CD4-positive, CD25-positive, alpha-beta regulatory T cell (primary cell): ENCODE results near the gene PODXL2. TPM values are rescaled to one million over a fixed set of nuclear protein-coding genes. Genes with fewer than 3 reads are reported as not detected.

Source experiments
- ATAC-seq, 2 donors: fragments of 150-1000 bp; cut with Tn5 transposase; one replicate each; pipeline ENCODE4 v1.10.0; 2021; ENCODE audit warnings: low read depth in 2 of 2, moderate number of reproducible peaks in 2 of 2, moderate library complexity in 1 of 2
- DNase-seq, 3 donors: peaks; one replicate each; pipeline versions ENCODE4 v3.0.0 to v3.0.0-alpha.2; 2012 to 2022; ENCODE audit warnings: mixed read lengths in 1 of 3
- H3K27ac ChIP-seq: one replicate; pipeline ENCODE4 v1.7.0; 2013; ENCODE audit warnings: mild to moderate bottlenecking, low read length; ENCODE audit not compliant: insufficient read depth, poor library complexity, severe bottlenecking
- H3K27me3 ChIP-seq: one replicate; pipeline ENCODE4 v1.7.0; 2013; ENCODE audit warnings: low read length; ENCODE audit not compliant: control insufficient read depth, insufficient read depth
- H3K36me3 ChIP-seq: one replicate; pipeline ENCODE4 v1.7.0; 2013; ENCODE audit warnings: mild to moderate bottlenecking, low read length, moderate library complexity; ENCODE audit not compliant: control insufficient read depth, insufficient read depth
- H3K4me1 ChIP-seq: 2 replicates; pipeline ENCODE4 v1.7.0; 2013; ENCODE audit warnings: mild to moderate bottlenecking, low read length; ENCODE audit not compliant: insufficient read depth, control insufficient read depth, poor library complexity, severe bottlenecking
- H3K4me3 ChIP-seq: one replicate; pipeline ENCODE4 v1.7.0; 2013; ENCODE audit warnings: low read depth, mild to moderate bottlenecking, low read length, moderate library complexity
- H3K9me3 ChIP-seq, 2 experiments: 1 replicate in 1 of 2; 2 replicates in 1 of 2; pipeline ENCODE4 v1.7.0; 2013; ENCODE audit warnings: low read length in 2 of 2, mild to moderate bottlenecking in 1 of 2, moderate library complexity in 1 of 2; ENCODE audit not compliant: control insufficient read depth in 2 of 2
- H3K27ac Mint-ChIP-seq, 3 donors: one replicate each; pipeline ENCODE4 v1.8.0; 2020 to 2022; ENCODE audit warnings: mild to moderate bottlenecking in 3 of 3, mixed read lengths in 3 of 3, moderate library complexity in 2 of 3
- H3K27me3 Mint-ChIP-seq: one replicate; pipeline ENCODE4 v1.8.0; 2022; ENCODE audit warnings: mild to moderate bottlenecking, mixed read lengths
- H3K36me3 Mint-ChIP-seq: one replicate; pipeline ENCODE4 v1.8.0; 2020; ENCODE audit warnings: mixed read lengths
- H3K4me1 Mint-ChIP-seq, 4 donors: one replicate each; pipeline ENCODE4 v1.8.0; 2020 to 2022; ENCODE audit warnings: mixed read lengths in 4 of 4, mild to moderate bottlenecking in 1 of 4
- H3K4me3 Mint-ChIP-seq, 4 donors: one replicate each; pipeline ENCODE4 v1.8.0; 2020 to 2022; ENCODE audit warnings: mild to moderate bottlenecking in 4 of 4, mixed read lengths in 4 of 4, moderate library complexity in 3 of 4
- H3K9me3 Mint-ChIP-seq, 7 donors: one replicate each; pipeline ENCODE4 v1.8.0; 2020 to 2022; ENCODE audit warnings: mixed read lengths in 7 of 7, mild to moderate bottlenecking in 3 of 7, moderate library complexity in 2 of 7
- polyA plus RNA-seq, 4 donors: library from polyadenylated mRNA; unstranded; fragments of 300-500 nt; fragmentation: Illumina TruSeq; gene quantifications; one replicate each; pipeline ENCODE4 v1.2.3, GENCODE V29; 2021
- total RNA-seq: library from RNA; stranded (reverse); gene quantifications from one replicate; pipeline ENCODE4 v1.2.3, GENCODE V29; 2022

The PODXL2 gene
- total and polyA plus RNA-seq, 5 donors from 2014 or later: 0.87 to 3.1 (median 1.7) TPM

DNA sequence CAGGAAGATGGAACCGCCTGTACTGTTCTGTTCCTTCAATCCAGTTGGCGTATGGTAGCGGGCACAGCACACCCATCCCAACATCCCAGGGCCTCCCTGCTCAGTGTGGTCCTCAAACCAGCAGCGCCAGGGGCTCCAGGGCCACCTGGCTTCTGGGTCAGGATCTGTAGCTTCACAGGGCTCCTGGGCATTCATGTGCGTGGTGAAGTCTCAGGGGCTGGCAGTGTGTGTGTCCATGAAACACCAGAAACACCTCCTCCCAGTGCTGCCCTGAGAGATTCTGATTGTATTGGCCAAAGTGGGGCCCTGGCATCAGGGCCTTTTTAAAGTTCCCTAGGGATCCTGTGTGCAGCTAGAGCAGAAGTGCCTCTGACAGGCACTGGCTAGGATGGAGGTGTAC is 85.9 kb downstream of the PODXL2 start:
- Mint-ChIP-seq H3K4me1 (no peaks in the 10 kb centered on the region), H3K9me3 (no peaks in the 10 kb centered on the region), H3K27ac (no peak overlapping the region), H3K27me3 (no peaks in the 10 kb centered on the region), H3K4me3 (no peak overlapping the region), H3K36me3 (no peaks in the 10 kb centered on the region)
- no peak for DNase-seq
- no peaks in the 10 kb centered on the region for H3K27me3 ChIP-seq
- no peaks in the 10 kb centered on the region for H3K4me1 ChIP-seq
- no peaks in the 10 kb centered on the region for H3K9me3 ChIP-seq
- no peaks in the 10 kb centered on the region for H3K36me3 ChIP-seq
- no peak for ATAC-seq
- H3K4me3 ChIP-seq: no peak overlapping the region
- no peak overlapping the region for H3K27ac ChIP-seq

DNA sequence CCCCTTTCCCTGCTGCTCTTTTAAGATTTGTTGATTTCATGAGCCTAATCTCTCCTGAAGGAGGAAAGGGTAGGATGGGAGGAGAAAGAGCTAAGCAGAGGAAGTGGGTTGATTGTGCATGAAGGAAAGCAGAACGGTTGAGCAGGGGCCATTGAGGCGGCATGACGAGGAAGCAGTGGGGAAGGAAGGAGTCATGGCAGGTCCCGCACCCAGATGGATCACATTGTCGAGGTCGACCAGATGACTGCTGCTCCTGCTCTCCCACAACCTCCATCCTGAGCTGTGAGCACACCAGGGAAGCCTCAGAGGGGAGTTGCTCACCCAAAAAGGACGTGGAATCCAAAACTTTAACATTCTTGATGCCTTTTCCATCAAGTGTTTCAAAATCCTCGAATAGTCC is 86.5 kb downstream of the PODXL2 start:
- Histone ChIP-seq H3K27ac (no peak overlapping the region), H3K27me3 (no peaks in the 10 kb centered on the region), H3K9me3 (no peaks in the 10 kb centered on the region), H3K4me1 (no peaks in the 10 kb centered on the region), H3K36me3 (no peaks in the 10 kb centered on the region), H3K4me3 (no peak overlapping the region)
- Mint-ChIP-seq H3K4me3 (no peak overlapping the region), H3K4me1 (no peaks in the 10 kb centered on the region), H3K9me3 (no peaks in the 10 kb centered on the region), H3K27me3 (no peaks in the 10 kb centered on the region), H3K27ac (no peak overlapping the region), H3K36me3 (no peaks in the 10 kb centered on the region)
- DNase-seq: no peak
- ATAC-seq: no peak

DNA sequence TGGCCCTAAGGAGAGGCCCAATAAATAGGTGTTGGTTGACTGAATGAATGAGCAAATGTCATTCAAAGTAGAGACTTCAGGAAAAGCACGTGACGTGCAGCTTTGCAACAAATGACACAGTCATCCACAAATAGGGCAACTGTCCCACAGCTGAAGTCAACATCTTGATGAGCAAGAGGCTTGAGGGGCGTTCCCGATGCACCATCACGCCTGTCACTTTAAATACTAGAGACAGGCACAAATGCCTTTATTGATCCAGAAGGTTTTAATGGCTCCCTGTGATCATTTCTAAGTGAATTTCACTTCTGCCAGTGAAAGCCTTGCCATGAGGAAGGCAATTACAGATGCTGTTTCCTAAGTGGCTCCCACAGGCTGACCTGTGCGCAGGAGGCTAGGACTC is 87.4 kb downstream of the PODXL2 start:
- no peak overlapping the region for H3K27ac Mint-ChIP-seq
- no peaks in the 10 kb centered on the region for H3K36me3 Mint-ChIP-seq
- Histone ChIP-seq H3K4me3 (no peak overlapping the region), H3K9me3 (no peaks in the 10 kb centered on the region), H3K27ac (no peak overlapping the region), H3K36me3 (no peaks in the 10 kb centered on the region), H3K4me1 (no peaks in the 10 kb centered on the region), H3K27me3 (no peaks in the 10 kb centered on the region)
- DNase-seq (no peak), ATAC-seq (no peak)
- no peaks in the 10 kb centered on the region for H3K4me1 Mint-ChIP-seq
- no peaks in the 10 kb centered on the region for H3K9me3 Mint-ChIP-seq
- H3K4me3 Mint-ChIP-seq: no peak overlapping the region
- peaks cover 7% of the 10 kb centered on the region for H3K27me3 Mint-ChIP-seq

DNA sequence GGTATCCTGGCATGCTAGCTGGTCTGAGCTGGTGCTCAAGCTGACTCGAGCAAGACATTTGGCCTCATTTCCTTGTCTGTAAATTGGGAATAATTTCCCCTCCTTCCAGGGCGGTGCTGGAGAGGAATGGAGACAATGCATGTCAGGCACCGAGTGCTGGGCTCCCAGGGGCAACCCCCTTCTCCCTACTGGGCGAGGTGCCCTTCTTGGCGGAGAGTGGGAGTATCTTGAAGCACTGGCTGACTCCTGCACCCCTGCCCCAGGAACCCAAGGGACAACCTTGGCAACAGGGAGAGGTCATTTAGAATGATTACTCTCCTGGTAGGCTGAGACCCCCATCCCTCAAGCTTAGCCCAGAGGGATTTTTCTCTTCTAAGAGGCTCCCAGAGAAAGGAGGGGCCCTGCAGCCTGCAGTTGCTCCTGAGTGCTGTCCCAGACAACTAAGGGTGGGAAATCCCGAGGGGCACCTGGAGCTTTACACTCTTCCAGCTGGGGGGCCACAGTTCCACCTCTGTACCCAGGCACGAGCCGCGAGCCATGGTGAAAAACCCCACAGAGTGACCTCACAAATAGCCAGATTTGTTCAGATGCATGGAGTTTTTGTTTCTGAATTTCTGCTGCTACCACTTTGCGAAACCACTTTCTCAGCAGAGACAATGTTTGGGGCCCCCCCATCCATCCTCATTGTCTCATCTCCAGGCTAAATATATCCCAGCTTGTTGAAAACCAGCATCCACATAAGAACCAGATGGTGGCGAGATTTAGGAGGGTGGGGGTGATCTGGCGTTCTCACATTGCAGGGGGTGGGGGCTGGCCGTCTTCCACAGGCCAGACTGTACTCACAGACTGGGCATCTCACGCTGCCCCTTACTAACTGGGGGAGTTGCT is 88.6 kb downstream of the PODXL2 start:
- H3K4me1 ChIP-seq: no peaks in the 10 kb centered on the region
- Mint-ChIP-seq H3K27me3 (peaks cover 11% of the 10 kb centered on the region), H3K9me3 (no peaks in the 10 kb centered on the region), H3K4me1 (no peaks in the 10 kb centered on the region), H3K36me3 (no peaks in the 10 kb centered on the region), H3K4me3 (no peak overlapping the region), H3K27ac (no peak overlapping the region)
- DNase-seq (no peak), ATAC-seq (no peak)
- H3K4me3 ChIP-seq: no peak overlapping the region
- H3K36me3 ChIP-seq: no peaks in the 10 kb centered on the region
- H3K27me3 ChIP-seq: no peaks in the 10 kb centered on the region
- H3K9me3 ChIP-seq: no peaks in the 10 kb centered on the region
- no peak overlapping the region for H3K27ac ChIP-seq

DNA sequence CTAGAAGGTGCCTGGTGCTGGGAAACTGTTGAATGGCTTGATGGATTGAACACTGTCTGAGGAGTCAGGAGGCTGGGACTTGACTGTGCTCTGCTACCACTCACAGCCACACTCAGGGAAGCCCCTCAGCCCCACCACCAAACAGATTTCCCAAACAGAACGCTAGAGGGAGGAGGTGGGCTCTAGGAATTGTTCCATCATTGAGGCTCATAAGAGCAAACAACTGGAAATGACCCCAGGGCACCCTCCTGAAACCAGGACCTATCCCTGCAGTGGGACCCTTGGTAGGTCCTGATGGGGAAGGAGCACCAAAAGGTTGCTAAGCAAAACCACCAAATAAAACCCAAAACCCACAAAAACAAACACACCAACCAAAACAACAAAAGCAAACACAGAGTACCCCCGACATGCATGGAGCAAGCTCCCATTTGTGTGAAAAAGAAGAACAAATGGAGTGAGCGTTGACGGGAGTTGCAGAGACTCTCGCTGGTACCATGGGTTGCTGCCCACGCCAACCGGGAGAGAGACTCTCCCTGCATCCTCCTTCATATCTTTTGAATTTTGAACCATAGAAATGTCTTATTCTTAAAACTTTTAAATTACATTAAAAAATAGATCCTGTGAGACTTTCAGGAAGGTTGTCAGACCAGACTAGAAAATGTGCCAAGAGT is 89.4 kb downstream of the PODXL2 start:
- H3K9me3 ChIP-seq: no peaks in the 10 kb centered on the region
- ATAC-seq (no peak), DNase-seq (no peak)
- Mint-ChIP-seq H3K9me3 (no peaks in the 10 kb centered on the region), H3K4me1 (no peaks in the 10 kb centered on the region), H3K27ac (no peak overlapping the region), H3K36me3 (no peaks in the 10 kb centered on the region), H3K4me3 (peak overlapping the region in 1 of 4 donors; percentile 61), H3K27me3 (peaks cover 11% of the 10 kb centered on the region)
- no peaks in the 10 kb centered on the region for H3K36me3 ChIP-seq
- no peaks in the 10 kb centered on the region for H3K4me1 ChIP-seq
- H3K27me3 ChIP-seq: no peaks in the 10 kb centered on the region
- no peak overlapping the region for H3K4me3 ChIP-seq
- no peak overlapping the region for H3K27ac ChIP-seq

DNA sequence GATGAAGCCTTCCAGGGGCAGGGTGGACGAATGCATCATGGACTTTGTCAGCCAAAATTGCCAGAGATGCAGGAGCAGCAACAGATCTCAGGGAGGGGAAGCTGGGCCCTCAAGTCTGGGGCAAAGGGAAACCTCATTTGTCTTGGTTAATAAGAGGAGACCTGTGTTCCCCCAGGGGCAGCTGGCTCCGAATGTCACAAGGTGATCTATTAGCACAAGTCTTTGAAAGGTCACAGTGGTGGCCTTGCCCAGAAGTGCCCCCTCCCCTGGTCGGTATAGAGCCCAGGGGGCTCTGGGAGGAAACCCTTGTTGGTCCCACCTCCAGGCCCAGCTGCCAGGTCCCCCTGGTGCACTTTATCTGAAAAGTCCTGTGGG is 89.9 kb downstream of the PODXL2 start:
- no peaks in the 10 kb centered on the region for H3K36me3 Mint-ChIP-seq
- H3K4me3 Mint-ChIP-seq: no peak overlapping the region

DNA sequence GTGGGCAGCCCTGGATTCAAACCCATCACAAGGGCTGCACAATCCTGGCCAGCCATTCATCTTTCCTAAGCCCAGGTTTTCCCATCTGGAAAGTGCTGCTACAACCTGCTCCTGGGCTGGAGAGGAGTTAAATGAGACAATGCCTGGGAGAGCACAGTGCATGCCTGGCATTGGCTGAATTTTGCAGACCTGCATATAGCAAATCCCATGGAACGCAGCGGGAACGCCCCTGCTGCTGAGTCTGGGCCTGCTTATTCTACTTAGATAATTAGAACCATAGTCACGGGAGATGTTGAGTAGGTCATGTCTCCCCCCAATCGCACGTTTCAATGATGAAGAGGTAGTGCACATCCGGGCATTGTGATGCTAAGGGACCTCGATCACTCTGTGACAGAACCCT is 90.4 kb downstream of the PODXL2 start:
- no peak for DNase-seq
- no peak for ATAC-seq
- Mint-ChIP-seq H3K27ac (no peak overlapping the region), H3K4me3 (no peak overlapping the region), H3K4me1 (no peaks in the 10 kb centered on the region), H3K27me3 (peaks cover 18% of the 10 kb centered on the region), H3K9me3 (peaks cover 0 to 2% (median 0%) of the 10 kb centered on the region in 7 donors), H3K36me3 (no peaks in the 10 kb centered on the region)
- Histone ChIP-seq H3K27ac (no peak overlapping the region), H3K4me1 (no peaks in the 10 kb centered on the region), H3K4me3 (no peak overlapping the region), H3K9me3 (no peaks in the 10 kb centered on the region), H3K27me3 (no peaks in the 10 kb centered on the region), H3K36me3 (no peaks in the 10 kb centered on the region)

More for the DNA sequence above, 89.9 kb downstream of the PODXL2 start:
- H3K27ac ChIP-seq: no peak overlapping the region
- peaks cover 16% of the 10 kb centered on the region for H3K27me3 Mint-ChIP-seq
- H3K4me3 ChIP-seq: no peak overlapping the region
- DNase-seq (no peak), ATAC-seq (no peak)
- H3K27ac Mint-ChIP-seq: no peak overlapping the region
- H3K9me3 ChIP-seq: no peaks in the 10 kb centered on the region
- no peaks in the 10 kb centered on the region for H3K27me3 ChIP-seq
- H3K4me1 Mint-ChIP-seq: no peaks in the 10 kb centered on the region
- H3K36me3 ChIP-seq: no peaks in the 10 kb centered on the region
- peaks cover 0 to 2% (median 0%) of the 10 kb centered on the region in 7 donors for H3K9me3 Mint-ChIP-seq
- no peaks in the 10 kb centered on the region for H3K4me1 ChIP-seq
